ENCODE data around the gene SLC47A2. TPM values are rescaled to one million over a fixed set of nuclear protein-coding genes. Genes with fewer than 3 reads are reported as not detected.
"Not testable (repeated sequence)": the region's sequence is repeated elsewhere in the genome, so short reads cannot be mapped to it uniquely, and the experiment has no call there.

SLC47A2 gene
- total RNA-seq = not detected

GRCh38 chr17:19716108-19717030 is at the start of gene SLC47A2:
TSS of gene SLC47A2 (minus strand) at chr17:19716584. CDS start at chr17:19716555, 29 bp downstream.
- no peak for DNase-seq (ENCODE audit: low spot score in 2 of 2)

GRCh38 chr17:19766016-19766415 is 49.6 kb upstream of the SLC47A2 start:
- no peak for TF ChIP-seq CTCF (IDR thresholded peaks at IDR 0.05)
- intact Hi-C loops (cut with DNase I) = loop anchor here (1.0 to 5.0 kb wide), 3 partner anchors 252 to 403 kb away; partner anchors contain the start of gene B9D1
- Histone ChIP-seq H3K27me3 (no peaks in the 10 kb centered on the region), H3K36me3 (no peaks in the 10 kb centered on the region), H3K27ac (no peak overlapping the region), H3K4me1 (peaks cover 0 to 5% of the 10 kb centered on the region in 2 donors), H3K9me3 (no peaks in the 10 kb centered on the region), H3K4me3 (no peak overlapping the region)
- DNase-seq (ENCODE audit: low spot score in 2 of 2) = peak in 1 of 2 donors; percentile 57

More at GRCh38 chr17:19716108-19717030, at the start of gene SLC47A2:
- H3K4me3 ChIP-seq = no peak within 1 kb of the TSS
- H3K36me3 ChIP-seq = no peaks in the 10 kb centered on the region
- no peak within 1 kb of the TSS for H3K27ac ChIP-seq
- H3K4me1 ChIP-seq = no peaks in the 10 kb centered on the region
- H3K27me3 ChIP-seq = no peaks in the 10 kb centered on the region
- intact Hi-C loops (cut with DNase I) = no loop called here
- no peak for TF ChIP-seq CTCF (IDR thresholded peaks at IDR 0.05)
- H3K9me3 ChIP-seq = no peaks in the 10 kb centered on the region

- H3K36me3 ChIP-seq; H3K4me3 ChIP-seq; H3K27me3 ChIP-seq; H3K9me3 ChIP-seq; H3K4me1 ChIP-seq; DNase-seq (ENCODE audit: low spot score in 2 of 2); H3K27ac ChIP-seq: not testable (repeated sequence)
- intact Hi-C loops (cut with DNase I) = loop anchor here (2.0 kb wide), 1 partner anchor 59 kb away; no protein-coding TSS in a partner anchor
Observed at GRCh38 chr17:19763991-19764390, 47.6 kb upstream of the SLC47A2 start.

- DNase-seq (ENCODE audit: low spot score in 2 of 2) = peak in 1 of 2 donors; percentile 49
- H3K36me3 ChIP-seq = no peaks in the 10 kb centered on the region
- intact Hi-C loops (cut with DNase I) = loop anchor here (2.0 kb wide), 1 partner anchor 59 kb away; no protein-coding TSS in a partner anchor
- no peak for TF ChIP-seq CTCF (IDR thresholded peaks at IDR 0.05)
- H3K9me3 ChIP-seq = no peaks in the 10 kb centered on the region
- H3K27me3 ChIP-seq = no peaks in the 10 kb centered on the region
- no peak overlapping the region for H3K4me3 ChIP-seq
- no peak overlapping the region for H3K27ac ChIP-seq
- peaks cover 0 to 5% of the 10 kb centered on the region in 2 donors for H3K4me1 ChIP-seq
Observed at GRCh38 chr17:19763416-19763815, 47.0 kb upstream of the SLC47A2 start.

- no peaks in the 10 kb centered on the region for H3K36me3 ChIP-seq
- peak; percentile 74 to 93 (median 91) for TF ChIP-seq CTCF (IDR thresholded peaks at IDR 0.05)
- H3K27ac ChIP-seq = peak overlapping the region in 1 of 2 donors; percentile 7
- H3K4me1 ChIP-seq = peaks cover 0 to 5% of the 10 kb centered on the region in 2 donors
- peak in 1 of 2 donors; percentile 85 for DNase-seq (ENCODE audit: low spot score in 2 of 2)
- intact Hi-C loops (cut with DNase I) = loop anchor here (2.0 kb wide), 1 partner anchor 58 kb away; no protein-coding TSS in a partner anchor
- no peaks in the 10 kb centered on the region for H3K9me3 ChIP-seq
- no peaks in the 10 kb centered on the region for H3K27me3 ChIP-seq
- no peak overlapping the region for H3K4me3 ChIP-seq
Observed at GRCh38 chr17:19762515-19762961, 46.2 kb upstream of the SLC47A2 start.

- intact Hi-C loops (cut with DNase I) = no loop called here
- TF ChIP-seq CTCF (IDR thresholded peaks at IDR 0.05) = no peak
Observed at GRCh38 chr17:19760746-19761145, 44.4 kb upstream of the SLC47A2 start.

More at GRCh38 chr17:19760746-19761145, 44.4 kb upstream of the SLC47A2 start:
- Histone ChIP-seq H3K4me1 (no peaks in the 10 kb centered on the region), H3K27ac (no peak overlapping the region), H3K4me3 (no peak overlapping the region), H3K36me3 (no peaks in the 10 kb centered on the region), H3K9me3 (no peaks in the 10 kb centered on the region), H3K27me3 (no peaks in the 10 kb centered on the region)
- peak in 1 of 2 donors; percentile 31 for DNase-seq (ENCODE audit: low spot score in 2 of 2)
